HCT116 (cell line): ENCODE measurements around the gene MAGEF1. TPM values are rescaled to one million over a fixed set of nuclear protein-coding genes. Genes with fewer than 3 reads are reported as not detected.

ENCODE experiments used
- ATAC-seq: fragments of 200-7000 bp; cut with Tn5 transposase; 2 replicates; pipeline ENCODE4 v1.9.1; 2020; ENCODE audit warnings: mild to moderate bottlenecking, moderate library complexity
- BruUV-seq: library from RNA; stranded (reverse); fragments of 400-500 nt; replicated peaks from 2 replicates; lab custom pipeline; 2021; lab: Mats Ljungman, UMichigan
- CTCF ChIA-PET: fragments of 300-600 bp; sonication (Branson Sonifier 250); formaldehyde crosslinking; loops from one replicate; lab custom pipeline; 2021; ENCODE audit warnings: antibody characterized with exemption; lab: Charles Lee
- POLR2A ChIA-PET: fragments of 300-600, 350-600 bp; sonication (Branson Sonifier 250); formaldehyde crosslinking; loops from one replicate; lab custom pipeline; 2021; ENCODE audit warnings: antibody characterized with exemption; lab: Charles Lee
- RAD21 ChIA-PET, 2 experiments: fragments of 300-600 bp; sonication (Branson Sonifier 250); formaldehyde crosslinking; loops; one replicate each; lab custom pipeline; 2023; ENCODE audit warnings: low total read pairs in 2 of 2; ENCODE audit not compliant: uncharacterized antibody in 2 of 2, unreplicated experiment in 2 of 2, low non-redundant PET in 1 of 2; lab: Charles Lee
- DNase-seq: peaks from one replicate; pipeline ENCODE4 v3.0.0-alpha.2; 2010; ENCODE audit warnings: low read depth, low spot score
- H2AFZ ChIP-seq: fragments of 200-600 bp; shearing (Covaris generic), sonication (generic); 2 replicates; pipeline ENCODE4 v1.6.1; 2017; ENCODE audit warnings: low read depth, mixed run types, mixed read lengths, antibody characterized with exemption, low read length; ENCODE audit not compliant: poor library complexity, severe bottlenecking
- H3K27ac ChIP-seq: 2 replicates; pipeline ENCODE4 v1.5.1; 2012; ENCODE audit warnings: low read depth, low read length
- H3K27me3 ChIP-seq: fragments of 200-600 bp; sonication (generic); 2 replicates; pipeline ENCODE4 v1.6.1; 2016; ENCODE audit warnings: mixed run types, low read length, mixed read lengths; ENCODE audit not compliant: insufficient read depth
- H3K36me3 ChIP-seq, 2 experiments: fragments of 200-500 bp in 1 of 2; fragments of 200-600 bp in 1 of 2; sonication (Bioruptor generic) in 1 of 2; sonication (generic) in 1 of 2; 2 replicates each; pipeline versions ENCODE4 v1.5.1 to v1.6.1; 2014 to 2016; ENCODE audit warnings: low read length in 2 of 2, inconsistent platforms in 1 of 2, mixed read lengths in 1 of 2, mixed run types in 1 of 2; ENCODE audit not compliant: insufficient read depth in 2 of 2, control insufficient read depth in 1 of 2
- H3K4me1 ChIP-seq, 2 experiments: fragments of 200-600 bp in 1 of 2; sonication (generic) in 1 of 2; 2 replicates each; pipeline versions ENCODE4 v1.5.1 to v1.6.1; 2012 to 2017; ENCODE audit warnings: low read length in 2 of 2, inconsistent platforms in 1 of 2, mild to moderate bottlenecking in 1 of 2, mixed read lengths in 1 of 2, mixed run types in 1 of 2, moderate library complexity in 1 of 2; ENCODE audit not compliant: insufficient read depth in 2 of 2, control insufficient read depth in 1 of 2
- H3K4me2 ChIP-seq: fragments of 200-600 bp; sonication (generic); 2 replicates; pipeline ENCODE4 v1.6.1; 2017; ENCODE audit warnings: mixed run types, low read length, mixed read lengths
- H3K4me3 ChIP-seq, 2 experiments: fragments of 200-600 bp in 1 of 2; sonication (generic) in 1 of 2; replicated peaks in 1 of 2; 2 replicates each; pipeline ENCODE4 v1.5.1; 2011 to 2016; ENCODE audit warnings: low read length in 2 of 2, control low read depth in 1 of 2, low read depth in 1 of 2, mild to moderate bottlenecking in 1 of 2, mixed read lengths in 1 of 2, mixed run types in 1 of 2
- H3K79me2 ChIP-seq: fragments of 200-600 bp; sonication (generic); 2 replicates; pipeline ENCODE4 v1.6.1; 2017; ENCODE audit warnings: mild to moderate bottlenecking, mixed run types, low read length, moderate library complexity, mixed read lengths; ENCODE audit not compliant: insufficient read depth
- H3K9ac ChIP-seq: fragments of 200-600 bp; sonication (generic); 2 replicates; pipeline ENCODE4 v1.6.1; 2016; ENCODE audit warnings: low read length, mixed read lengths
- H3K9me2 ChIP-seq: fragments of 200-600 bp; sonication (generic), shearing (Covaris generic); 2 replicates; pipeline ENCODE4 v1.6.1; 2017; ENCODE audit warnings: mixed run types, mild to moderate bottlenecking, moderate library complexity; ENCODE audit not compliant: insufficient read depth
- H3K9me3 ChIP-seq, 2 experiments: fragments of 200-500 bp in 1 of 2; fragments of 200-600 bp in 1 of 2; sonication (Bioruptor generic) in 1 of 2; sonication (generic) in 1 of 2; 2 replicates each; pipeline ENCODE4 v1.6.1; 2014 to 2017; ENCODE audit warnings: low read length in 2 of 2, mixed read lengths in 2 of 2, inconsistent platforms in 1 of 2, low read depth in 1 of 2, mild to moderate bottlenecking in 1 of 2, mixed run types in 1 of 2, moderate library complexity in 1 of 2; ENCODE audit not compliant: control insufficient read depth in 1 of 2, insufficient read depth in 1 of 2
- H4K20me1 ChIP-seq: fragments of 200-600 bp; sonication (generic), shearing (Covaris generic); 2 replicates; pipeline ENCODE4 v1.6.1; 2017; ENCODE audit warnings: mixed run types, mild to moderate bottlenecking, moderate library complexity; ENCODE audit not compliant: insufficient read depth
- CTCF ChIP-seq, 3 experiments: fragments of 200-600 bp in 1 of 3; sonication (generic) in 1 of 3; IDR thresholded peaks in 2 of 3; conservative IDR thresholded peaks in 1 of 3; 2 replicates each; pipeline ENCODE4 v1.5.1; 2012 to 2017; ENCODE audit warnings: low read depth in 2 of 3, low read length in 2 of 3, antibody characterized with exemption in 1 of 3, borderline replicate concordance in 1 of 3, control low read depth in 1 of 3, mild to moderate bottlenecking in 1 of 3, mixed read lengths in 1 of 3, mixed run types in 1 of 3, moderate library complexity in 1 of 3; ENCODE audit not compliant: insufficient read depth in 1 of 3
- EZH2phosphoT487 ChIP-seq: fragments of 200-600 bp; IDR thresholded peaks from 2 replicates; pipeline ENCODE4 v1.6.1; 2018; ENCODE audit warnings: antibody characterized with exemption, borderline replicate concordance
- POLR2A ChIP-seq: IDR thresholded peaks from 2 replicates; pipeline ENCODE4 v1.7.0; 2011; ENCODE audit warnings: borderline replicate concordance; ENCODE audit not compliant: insufficient read depth, insufficient read length; ENCODE audit errors: extremely low read depth
- POLR2AphosphoS5 ChIP-seq: IDR thresholded peaks from 2 replicates; pipeline ENCODE4 v1.6.1; 2011; ENCODE audit warnings: mild to moderate bottlenecking, low read depth, low read length, moderate library complexity
- SIN3A ChIP-seq: IDR thresholded peaks from 2 replicates; pipeline ENCODE4 v1.6.1; 2012; ENCODE audit warnings: low read depth
- SRF ChIP-seq: IDR thresholded peaks from 2 replicates; pipeline ENCODE4 v1.6.1; 2012; ENCODE audit warnings: low read depth
- TCF7L2 ChIP-seq: IDR thresholded peaks from 2 replicates; pipeline ENCODE4 v1.7.0; 2011; ENCODE audit warnings: borderline replicate concordance, inconsistent platforms; ENCODE audit not compliant: insufficient read depth, insufficient read length; ENCODE audit errors: extremely low read depth
- YY1 ChIP-seq: IDR thresholded peaks from 2 replicates; pipeline ENCODE4 v1.6.1; 2011; ENCODE audit warnings: low read length, low read depth, moderate library complexity, mild to moderate bottlenecking; ENCODE audit not compliant: insufficient replicate concordance; ENCODE audit errors: extremely low read depth
- ZBTB33 ChIP-seq: IDR thresholded peaks from 2 replicates; pipeline ENCODE4 v1.6.1; 2011; ENCODE audit warnings: mild to moderate bottlenecking, low read length, moderate library complexity; ENCODE audit not compliant: insufficient replicate concordance; ENCODE audit errors: extremely low read depth
- ZFX ChIP-seq: fragments of 450-650 bp; IDR thresholded peaks from 2 replicates; pipeline ENCODE4 v1.6.1; 2017
- intact Hi-C: fragments of 100-400 bp; cut with micrococcal nuclease; formaldehyde crosslinking; loops from 2 replicates; pipeline ENCODE4 v1.10.0; 2022
- total RNA-seq: library from RNA; stranded (reverse); gene quantifications from one replicate; pipeline ENCODE4 v1.2.1, GENCODE V29; 2021; ENCODE audit not compliant: unreplicated experiment

MAGEF1 gene
- total RNA-seq, 1 experiment from 2014 or later = 44.1 TPM

GRCh38 chr3:184755315-184755731, 43.5 kb upstream of the MAGEF1 start:
- Histone ChIP-seq H3K9me3 (no peaks in the 10 kb centered on the region), H3K79me2 (no peaks in the 10 kb centered on the region), H3K9ac (no peak overlapping the region), H3K4me3 (no peak overlapping the region), H3K27me3 (no peaks in the 10 kb centered on the region), H3K9me2 (no peaks in the 10 kb centered on the region), H3K4me2 (no peak overlapping the region), H4K20me1 (no peaks in the 10 kb centered on the region), H3K4me1 (no peaks in the 10 kb centered on the region), H3K27ac (no peak overlapping the region), H2AFZ (no peak overlapping the region), H3K36me3 (no peaks in the 10 kb centered on the region)
- ChIA-PET CTCF (interaction anchor here (1.7 kb wide), 1 partner anchor 194 kb away, joined by 4 read pairs; the partner anchor contains the start of gene EPHB3), RAD21 (no interaction called here), POLR2A (no interaction called here)
- TF ChIP-seq EZH2phosphoT487 (no peak), SRF (no peak), POLR2AphosphoS5 (no peak), SIN3A (no peak), ZFX (no peak), YY1 (no peak), ZBTB33 (no peak), POLR2A (no peak), TCF7L2 (no peak), CTCF (IDR thresholded peaks at IDR 0.05 in 2 of 3, conservative IDR thresholded peaks at IDR 0.05 in 1 of 3; ENCODE audit: borderline replicate concordance in 1 of 3, insufficient read depth in 1 of 3, low read depth in 2 of 3, low read length in 2 of 3) (no peak)
- ATAC-seq = no peak
- DNase-seq = no peak
- intact Hi-C loops = no loop called here
- BruUV-seq = no TSS peak
